ENCODE measurements around the gene KIAA1958.

The KIAA1958 gene

DNA sequence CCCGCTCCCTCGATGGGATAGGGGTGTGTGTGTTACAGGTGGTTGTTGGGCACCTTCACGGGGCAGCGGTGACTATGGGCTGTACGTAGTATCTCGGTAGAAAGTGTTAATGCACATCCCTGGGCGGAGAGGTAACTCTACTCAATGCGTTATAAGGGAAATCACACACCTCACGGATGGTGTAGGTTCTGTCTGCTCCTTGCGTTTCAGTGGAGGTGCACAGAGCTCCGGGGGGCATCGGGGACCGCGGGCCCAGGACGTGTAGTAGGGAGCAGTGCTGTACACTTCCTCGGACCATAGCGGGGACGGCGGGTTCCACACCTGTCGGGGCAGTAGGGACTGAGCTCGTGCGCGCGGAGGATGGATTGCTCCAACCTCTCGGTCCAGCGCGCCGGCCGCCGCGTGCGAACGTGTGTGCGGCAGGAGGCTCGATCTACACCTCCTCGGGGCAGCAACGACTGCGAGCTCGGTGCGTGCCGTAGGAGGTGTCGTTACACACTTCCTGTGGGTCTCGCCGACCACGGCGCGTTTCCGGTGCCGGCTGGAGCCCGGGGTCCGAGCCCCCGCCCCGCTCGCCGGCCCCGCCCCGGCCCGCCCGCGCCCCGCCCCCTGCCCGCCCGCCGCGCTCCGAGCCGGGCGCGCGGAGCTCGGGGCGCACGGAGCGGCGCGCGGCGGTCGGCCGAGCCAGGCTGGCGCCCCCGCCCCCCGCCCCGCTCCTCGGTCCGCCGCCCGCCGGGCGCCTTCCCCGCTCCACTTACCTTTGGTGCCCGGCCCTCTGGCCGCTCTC is at the start of gene KIAA1958:
Gene KIAA1958, plus strand, starts transcription at position 607 of the 787 bp plus-strand sequence. CDS start 87,254 bp downstream, outside the sequence.
- H3K9me3 ChIP-seq (ENCODE audit: low read length) = no peaks in the 10 kb centered on the region
- H3K4me1 ChIP-seq (ENCODE audit: insufficient read depth, low read length) = peaks cover 23% of the 10 kb centered on the region
- no peaks in the 10 kb centered on the region for H3K27me3 ChIP-seq (ENCODE audit: insufficient read depth, low read length)
- H3K36me3 ChIP-seq (ENCODE audit: insufficient read depth, low read length) = peaks cover 25% of the 10 kb centered on the region
- H2AFZ ChIP-seq (ENCODE audit: low read depth, low read length) = peak within 1 kb of the TSS; percentile 29
- H3K4me3 ChIP-seq (ENCODE audit: low read length) = peak within 1 kb of the TSS; percentile 59

GRCh38 chr9:112437406-112437805 is 49.2 kb upstream of the KIAA1958 start:
- Histone ChIP-seq H3K27me3 (ENCODE audit: insufficient read depth, low read length) (no peaks in the 10 kb centered on the region), H3K4me1 (ENCODE audit: insufficient read depth, low read length) (no peaks in the 10 kb centered on the region), H3K36me3 (ENCODE audit: insufficient read depth, low read length) (peaks cover 19% of the 10 kb centered on the region), H2AFZ (ENCODE audit: low read depth, low read length) (no peak overlapping the region), H3K9me3 (ENCODE audit: low read length) (no peaks in the 10 kb centered on the region), H3K4me3 (ENCODE audit: low read length) (no peak overlapping the region)

DNA sequence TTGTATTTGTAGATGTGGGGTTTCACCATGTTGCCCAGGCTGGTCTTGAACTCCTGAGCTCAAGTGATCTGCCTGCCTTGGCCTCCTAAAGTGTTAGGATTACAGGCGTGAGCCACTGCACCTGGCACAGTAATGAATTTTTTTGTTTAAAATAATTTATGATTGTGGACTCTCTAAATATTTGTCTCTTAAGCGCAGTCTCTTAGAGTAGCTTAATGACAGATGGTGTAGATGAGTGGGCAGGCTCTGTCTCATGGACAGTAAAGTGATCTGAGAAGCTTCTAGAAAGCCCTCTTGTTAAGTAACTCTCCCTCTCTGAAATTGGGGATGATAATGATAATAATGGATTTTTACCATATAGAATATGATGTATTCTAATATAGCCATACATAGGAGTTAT is 47.5 kb upstream of the KIAA1958 start:
- Histone ChIP-seq H3K36me3 (ENCODE audit: insufficient read depth, low read length) (peaks cover 12% of the 10 kb centered on the region), H3K27me3 (ENCODE audit: insufficient read depth, low read length) (no peaks in the 10 kb centered on the region), H3K4me1 (ENCODE audit: insufficient read depth, low read length) (no peaks in the 10 kb centered on the region), H3K4me3 (ENCODE audit: low read length) (no peak overlapping the region), H3K9me3 (ENCODE audit: low read length) (no peaks in the 10 kb centered on the region), H2AFZ (ENCODE audit: low read depth, low read length) (no peak overlapping the region)

DNA sequence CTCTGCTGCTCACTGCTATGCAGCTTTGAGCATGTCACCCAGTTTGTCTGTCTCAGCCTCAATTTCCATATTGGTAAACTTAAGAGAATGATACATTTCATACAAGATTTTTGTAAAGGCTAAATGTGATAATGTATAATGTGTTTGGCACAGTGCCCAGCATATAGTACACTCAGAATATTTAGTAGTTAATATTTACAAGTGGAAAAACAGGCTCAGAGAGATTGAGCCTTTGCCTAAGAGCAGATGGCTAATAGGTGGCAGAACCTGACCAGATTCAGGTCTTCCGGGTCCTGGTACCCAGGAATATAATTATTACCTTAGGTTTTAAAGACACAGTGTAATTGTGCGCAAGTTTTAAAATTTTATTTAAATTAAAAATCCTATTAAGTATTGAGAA is 46.8 kb upstream of the KIAA1958 start:
- no peaks in the 10 kb centered on the region for H3K27me3 ChIP-seq (ENCODE audit: insufficient read depth, low read length)
- peaks cover 10% of the 10 kb centered on the region for H3K36me3 ChIP-seq (ENCODE audit: insufficient read depth, low read length)
- no peak overlapping the region for H2AFZ ChIP-seq (ENCODE audit: low read depth, low read length)
- no peaks in the 10 kb centered on the region for H3K9me3 ChIP-seq (ENCODE audit: low read length)
- H3K4me3 ChIP-seq (ENCODE audit: low read length) = no peak overlapping the region
- no peaks in the 10 kb centered on the region for H3K4me1 ChIP-seq (ENCODE audit: insufficient read depth, low read length)

GRCh38 chr9:112443200-112443599 is 43.4 kb upstream of the KIAA1958 start:
- no peaks in the 10 kb centered on the region for H3K4me1 ChIP-seq (ENCODE audit: insufficient read depth, low read length)
- no peaks in the 10 kb centered on the region for H3K9me3 ChIP-seq (ENCODE audit: low read length)
- H3K36me3 ChIP-seq (ENCODE audit: insufficient read depth, low read length) = peaks cover 19% of the 10 kb centered on the region
- no peak overlapping the region for H3K4me3 ChIP-seq (ENCODE audit: low read length)
- H2AFZ ChIP-seq (ENCODE audit: low read depth, low read length) = no peak overlapping the region
- H3K27me3 ChIP-seq (ENCODE audit: insufficient read depth, low read length) = no peaks in the 10 kb centered on the region

- H3K27me3 ChIP-seq (ENCODE audit: insufficient read depth, low read length) = no peaks in the 10 kb centered on the region
- no peak overlapping the region for H3K4me3 ChIP-seq (ENCODE audit: low read length)
- no peak overlapping the region for H2AFZ ChIP-seq (ENCODE audit: low read depth, low read length)
- H3K4me1 ChIP-seq (ENCODE audit: insufficient read depth, low read length) = no peaks in the 10 kb centered on the region
- H3K9me3 ChIP-seq (ENCODE audit: low read length) = no peaks in the 10 kb centered on the region
- H3K36me3 ChIP-seq (ENCODE audit: insufficient read depth, low read length) = peaks cover 19% of the 10 kb centered on the region
These were observed 43.0 kb upstream of the KIAA1958 start for GRCh38 chr9:112443636-112444035.

DNA sequence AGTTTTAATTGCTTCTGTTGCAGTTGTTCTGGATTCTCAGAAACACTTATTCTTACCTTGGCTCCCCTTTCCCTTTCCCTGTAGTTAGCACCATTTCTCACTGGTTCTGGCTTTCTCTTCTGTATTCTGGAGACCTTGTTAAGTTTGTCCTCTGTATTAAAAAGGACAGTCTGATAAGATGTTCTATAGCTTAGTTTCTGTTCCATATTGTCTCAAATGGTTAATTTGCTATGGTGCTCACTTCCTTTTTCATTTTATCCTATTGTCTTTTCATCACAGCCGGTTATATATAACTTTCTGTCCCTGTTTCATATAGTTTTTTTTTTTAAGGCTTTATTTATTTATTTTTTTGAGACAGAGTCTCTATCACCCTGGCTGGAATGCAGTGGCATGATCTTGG is 41.4 kb upstream of the KIAA1958 start:
- H3K4me1 ChIP-seq (ENCODE audit: insufficient read depth, low read length) = no peaks in the 10 kb centered on the region
- no peak overlapping the region for H3K4me3 ChIP-seq (ENCODE audit: low read length)
- H3K36me3 ChIP-seq (ENCODE audit: insufficient read depth, low read length) = peaks cover 15% of the 10 kb centered on the region
- no peaks in the 10 kb centered on the region for H3K27me3 ChIP-seq (ENCODE audit: insufficient read depth, low read length)
- H3K9me3 ChIP-seq (ENCODE audit: low read length) = no peaks in the 10 kb centered on the region
- H2AFZ ChIP-seq (ENCODE audit: low read depth, low read length) = no peak overlapping the region

- Histone ChIP-seq H3K9me3 (ENCODE audit: low read length) (no peaks in the 10 kb centered on the region), H3K27me3 (ENCODE audit: insufficient read depth, low read length) (no peaks in the 10 kb centered on the region), H3K4me1 (ENCODE audit: insufficient read depth, low read length) (no peaks in the 10 kb centered on the region), H3K4me3 (ENCODE audit: low read length) (no peak overlapping the region), H3K36me3 (ENCODE audit: insufficient read depth, low read length) (peaks cover 15% of the 10 kb centered on the region), H2AFZ (ENCODE audit: low read depth, low read length) (no peak overlapping the region)
These were observed 40.5 kb upstream of the KIAA1958 start for GRCh38 chr9:112446080-112446479.

DNA sequence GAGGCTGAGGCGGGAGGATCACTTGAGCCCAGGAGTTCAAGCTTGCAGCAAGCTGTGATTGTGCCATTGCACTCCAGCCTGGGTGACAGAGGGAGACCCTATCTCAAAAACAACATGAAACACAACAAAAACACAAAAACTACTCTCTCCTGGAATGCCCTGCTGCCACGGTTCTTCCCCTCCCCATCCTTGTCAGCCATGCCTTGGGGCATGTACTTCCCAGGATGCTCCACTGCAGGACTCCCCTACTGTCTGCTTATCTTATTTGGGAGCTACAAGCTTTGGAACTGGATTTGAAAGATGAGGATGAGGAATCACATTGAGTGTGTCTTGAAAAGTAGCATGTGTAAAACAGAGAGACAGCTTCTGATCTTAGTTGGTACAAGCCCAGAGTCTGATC is 40.1 kb upstream of the KIAA1958 start:
- Histone ChIP-seq H3K27me3 (ENCODE audit: insufficient read depth, low read length) (no peaks in the 10 kb centered on the region), H3K4me1 (ENCODE audit: insufficient read depth, low read length) (no peaks in the 10 kb centered on the region), H2AFZ (ENCODE audit: low read depth, low read length) (no peak overlapping the region), H3K4me3 (ENCODE audit: low read length) (no peak overlapping the region), H3K36me3 (ENCODE audit: insufficient read depth, low read length) (peaks cover 14% of the 10 kb centered on the region), H3K9me3 (ENCODE audit: low read length) (no peaks in the 10 kb centered on the region)

DNA sequence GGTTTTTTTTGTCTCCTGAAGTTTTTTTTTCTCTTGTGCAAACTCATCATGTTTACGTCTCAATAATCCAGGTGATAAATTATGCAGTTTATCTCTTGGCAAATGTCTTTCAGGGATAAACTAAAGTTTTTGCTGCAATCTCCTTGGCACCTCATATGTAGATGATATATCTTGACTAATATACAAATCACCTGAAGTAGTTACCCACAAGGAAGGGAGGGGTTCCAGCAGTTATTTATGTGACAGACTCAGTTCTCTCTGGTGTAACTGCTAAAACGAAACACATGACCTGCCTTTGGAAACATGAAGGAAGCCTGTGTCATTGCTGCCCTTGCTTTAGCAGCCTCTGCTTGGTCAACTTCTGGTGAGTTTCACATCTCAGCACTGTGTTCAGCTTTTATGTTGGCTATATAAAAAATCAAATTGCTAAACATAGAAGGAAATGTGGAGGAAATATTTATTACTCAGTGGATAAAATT is 39.3 kb upstream of the KIAA1958 start:
- H3K36me3 ChIP-seq (ENCODE audit: insufficient read depth, low read length) = peaks cover 10% of the 10 kb centered on the region

GRCh38 chr9:112462855-112463254 is 23.8 kb upstream of the KIAA1958 start:
- H3K4me1 ChIP-seq (ENCODE audit: insufficient read depth, low read length) = no peaks in the 10 kb centered on the region
- no peaks in the 10 kb centered on the region for H3K27me3 ChIP-seq (ENCODE audit: insufficient read depth, low read length)
- no peak overlapping the region for H3K4me3 ChIP-seq (ENCODE audit: low read length)
- H3K36me3 ChIP-seq (ENCODE audit: insufficient read depth, low read length) = peaks cover 40% of the 10 kb centered on the region
- peaks cover 8% of the 10 kb centered on the region for H3K9me3 ChIP-seq (ENCODE audit: low read length)
- no peak overlapping the region for H2AFZ ChIP-seq (ENCODE audit: low read depth, low read length)

More for the DNA sequence above, 39.3 kb upstream of the KIAA1958 start:
- Histone ChIP-seq H3K4me3 (ENCODE audit: low read length) (no peak overlapping the region), H3K27me3 (ENCODE audit: insufficient read depth, low read length) (no peaks in the 10 kb centered on the region), H3K9me3 (ENCODE audit: low read length) (no peaks in the 10 kb centered on the region), H2AFZ (ENCODE audit: low read depth, low read length) (no peak overlapping the region), H3K4me1 (ENCODE audit: insufficient read depth, low read length) (no peaks in the 10 kb centered on the region)

GRCh38 chr9:112465352-112465751 is 21.3 kb upstream of the KIAA1958 start:
- H3K27me3 ChIP-seq (ENCODE audit: insufficient read depth, low read length) = no peaks in the 10 kb centered on the region
- no peaks in the 10 kb centered on the region for H3K4me1 ChIP-seq (ENCODE audit: insufficient read depth, low read length)
- peaks cover 8% of the 10 kb centered on the region for H3K9me3 ChIP-seq (ENCODE audit: low read length)
- H3K4me3 ChIP-seq (ENCODE audit: low read length) = no peak overlapping the region
- H2AFZ ChIP-seq (ENCODE audit: low read depth, low read length) = no peak overlapping the region
- peaks cover 45% of the 10 kb centered on the region for H3K36me3 ChIP-seq (ENCODE audit: insufficient read depth, low read length)

- H3K36me3 ChIP-seq (ENCODE audit: insufficient read depth, low read length) = peaks cover 42% of the 10 kb centered on the region
- no peak overlapping the region for H2AFZ ChIP-seq (ENCODE audit: low read depth, low read length)
- peaks cover 12% of the 10 kb centered on the region for H3K9me3 ChIP-seq (ENCODE audit: low read length)
- H3K4me3 ChIP-seq (ENCODE audit: low read length) = no peak overlapping the region
- no peaks in the 10 kb centered on the region for H3K27me3 ChIP-seq (ENCODE audit: insufficient read depth, low read length)
- H3K4me1 ChIP-seq (ENCODE audit: insufficient read depth, low read length) = no peaks in the 10 kb centered on the region
These were observed 13.6 kb upstream of the KIAA1958 start for GRCh38 chr9:112472996-112473395.

DNA sequence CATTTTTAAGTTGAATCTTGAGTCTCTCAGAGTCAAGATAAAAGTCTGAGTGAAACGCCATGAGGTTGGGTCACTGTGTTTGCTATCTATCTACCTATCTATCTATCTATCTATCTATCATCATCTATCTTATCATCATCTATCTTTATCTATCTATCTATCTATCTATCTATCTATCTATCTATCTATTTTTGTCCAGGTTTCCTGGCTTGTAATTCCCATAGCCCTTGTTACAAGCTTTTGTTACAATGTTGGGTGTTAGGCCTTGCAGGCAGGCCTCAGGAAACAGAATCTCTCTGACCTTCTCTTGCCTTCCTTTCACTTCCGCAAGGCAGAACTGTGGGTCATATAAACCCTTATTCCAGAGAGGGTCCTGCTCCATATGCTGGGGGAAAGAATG is 12.6 kb upstream of the KIAA1958 start:
- H3K27me3 ChIP-seq (ENCODE audit: insufficient read depth, low read length) = no peaks in the 10 kb centered on the region
- no peaks in the 10 kb centered on the region for H3K4me1 ChIP-seq (ENCODE audit: insufficient read depth, low read length)
- H3K4me3 ChIP-seq (ENCODE audit: low read length) = no peak overlapping the region
- no peak overlapping the region for H2AFZ ChIP-seq (ENCODE audit: low read depth, low read length)
- H3K9me3 ChIP-seq (ENCODE audit: low read length) = peaks cover 12% of the 10 kb centered on the region
- H3K36me3 ChIP-seq (ENCODE audit: insufficient read depth, low read length) = peaks cover 35% of the 10 kb centered on the region

Measured in neuron (in vitro differentiated cells).